ENCODE results near the gene NHS.

GRCh38 chrX:17623750-17624149 is 248.8 kb downstream of the NHS start:
- TF ChIP-seq CTCF (IDR thresholded peaks at IDR 0.05), result no peak
- no peak for TF ChIP-seq POLR2A (IDR thresholded peaks at IDR 0.05)
